NCI-H446 treated with DMSO at 0.1 percent for 48 hours (cell line): ENCODE data around the gene UBASH3A.
"Not testable (repeated sequence)": the region's sequence is repeated elsewhere in the genome, so short reads cannot be mapped to it uniquely, and the experiment has no call there.

Experiments used
- DNase-seq: peaks from one replicate; lab custom pipeline; 2025; lab: John Stamatoyannopoulos, UW

Gene UBASH3A

DNA sequence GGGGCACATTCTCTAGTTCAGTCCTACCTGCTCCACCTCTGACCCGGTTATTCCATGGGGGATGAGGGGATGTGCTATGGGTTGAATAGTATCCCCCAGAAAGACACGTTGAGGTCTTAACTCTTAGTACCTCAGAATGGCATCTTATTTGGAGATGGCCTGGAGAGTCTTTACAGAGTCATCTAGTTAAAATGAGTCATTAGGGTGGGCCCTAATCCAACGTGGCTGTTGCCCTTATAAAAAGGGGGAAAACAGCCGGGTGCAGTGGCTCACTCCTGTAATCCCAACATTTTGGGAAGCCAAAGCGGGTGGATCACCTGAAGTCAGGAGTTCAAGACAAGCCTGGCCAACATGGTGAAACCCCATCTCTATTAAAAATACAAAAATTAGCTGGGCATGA, 13.5 kb upstream of the UBASH3A start:
- DNase-seq = no peak

DNA sequence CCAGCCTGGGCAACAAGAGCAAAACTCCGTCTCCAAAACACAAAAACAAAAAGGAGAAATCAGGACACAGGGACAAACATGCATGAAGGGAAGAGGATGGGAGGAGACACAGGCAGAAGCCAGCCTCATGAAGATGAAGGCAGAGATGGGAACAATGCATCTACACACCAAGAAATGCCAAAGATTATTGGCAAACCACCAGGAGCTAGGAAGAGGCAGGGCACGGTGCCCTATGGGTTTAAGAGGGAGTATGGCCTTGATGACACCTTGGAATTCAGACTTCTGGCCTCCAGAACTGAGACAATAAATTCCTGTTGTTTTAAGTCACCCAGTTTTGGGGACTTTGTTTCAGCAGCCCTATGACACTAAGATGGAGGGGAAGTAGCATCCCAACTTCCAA, 13.0 kb upstream of the UBASH3A start:
- DNase-seq = no peak

DNA sequence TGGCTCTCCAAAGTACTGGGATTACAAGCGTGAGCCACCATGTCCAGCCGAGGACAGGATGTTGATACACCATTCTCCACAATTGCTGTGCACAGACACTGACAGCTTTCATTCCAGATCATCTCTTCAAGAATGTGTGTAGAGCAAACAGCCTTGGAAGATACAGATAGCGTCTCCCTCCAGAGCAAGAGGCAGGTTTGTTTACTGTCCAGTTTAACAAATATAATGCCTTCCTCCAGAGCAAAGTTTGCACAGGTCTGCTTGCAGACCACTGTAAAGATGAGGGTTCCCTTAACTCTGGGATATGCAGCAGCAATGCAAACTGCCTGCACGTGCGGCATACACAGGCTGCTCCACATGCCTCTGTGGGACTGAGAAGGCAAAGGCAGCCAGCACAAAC, 12.4 kb upstream of the UBASH3A start:
- no peak for DNase-seq

DNA sequence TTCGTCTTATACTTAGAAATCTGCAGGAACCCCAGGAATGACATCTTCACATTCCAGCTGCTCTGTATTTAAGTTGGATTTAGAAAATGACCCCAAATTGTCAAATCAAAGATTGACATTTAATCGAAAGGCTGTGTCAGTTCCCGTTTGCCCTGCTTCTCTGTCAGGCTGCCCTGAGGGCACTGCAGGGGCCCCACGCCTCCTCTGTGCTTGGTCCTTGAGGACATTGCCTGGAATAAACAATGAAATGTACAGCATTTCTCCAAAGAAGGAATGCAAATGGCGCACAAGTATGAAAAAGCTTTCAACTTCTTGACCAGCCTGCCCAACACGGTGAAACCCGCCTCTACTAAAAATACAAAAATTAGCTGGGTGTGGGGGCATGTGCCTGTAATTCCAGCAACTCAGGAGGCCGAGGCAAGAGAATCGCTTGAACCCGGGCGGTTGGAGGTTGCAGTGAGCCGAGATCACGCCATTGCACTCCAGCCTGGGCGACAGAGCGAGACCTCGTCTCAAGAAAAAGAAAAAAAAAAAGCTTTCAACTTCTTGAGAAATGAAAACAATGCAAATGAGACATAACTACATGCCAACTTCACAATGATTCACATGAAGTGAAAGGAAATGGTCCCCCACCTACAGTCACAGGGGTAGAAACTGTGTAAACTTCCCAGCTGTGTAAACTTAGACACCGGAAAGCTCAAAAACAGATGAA, 10.8 kb upstream of the UBASH3A start:
- no peak for DNase-seq

DNA sequence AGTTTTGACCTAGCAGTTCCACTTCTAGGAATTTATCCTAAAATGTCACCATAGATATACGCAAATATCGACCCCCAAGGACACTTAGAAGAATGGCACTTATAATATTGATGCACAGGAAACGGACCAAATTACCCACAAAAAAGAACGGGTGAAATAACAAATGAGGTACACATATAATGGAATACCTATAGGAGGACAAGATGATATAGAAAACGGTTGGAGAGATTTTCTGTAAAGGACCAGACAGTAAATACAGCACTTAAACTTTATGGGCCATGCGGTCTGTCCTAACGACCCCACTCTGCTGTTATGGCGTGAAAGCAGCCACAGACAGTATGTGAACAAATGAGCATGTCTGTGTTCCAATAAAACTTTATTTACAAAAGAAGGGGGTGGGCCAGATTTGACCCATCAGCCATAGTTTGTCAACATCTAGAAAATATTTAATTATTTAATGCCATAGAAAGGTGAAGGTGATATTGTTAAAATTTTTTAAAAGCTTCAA, 10.2 kb upstream of the UBASH3A start:
- DNase-seq = no peak

DNA sequence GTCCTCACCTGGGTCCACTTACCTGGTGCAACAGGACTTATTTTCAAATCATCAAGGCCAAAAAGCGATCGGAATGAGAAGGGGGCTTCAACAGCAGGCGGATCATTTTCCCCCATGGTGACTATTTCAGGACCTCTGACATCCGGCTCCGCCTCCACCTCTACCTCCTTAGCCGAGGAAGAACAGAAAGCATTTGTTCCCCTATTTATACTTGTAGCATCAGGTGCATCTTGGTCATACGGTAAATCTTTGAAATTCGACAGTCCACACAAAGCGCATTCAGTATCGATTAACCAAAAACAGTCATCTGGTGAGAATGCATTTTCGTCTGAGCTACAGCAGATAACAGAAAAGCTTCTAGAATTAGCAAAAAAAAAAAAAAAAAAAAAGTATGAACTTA, 8.4 kb upstream of the UBASH3A start:
- no peak for DNase-seq

DNA sequence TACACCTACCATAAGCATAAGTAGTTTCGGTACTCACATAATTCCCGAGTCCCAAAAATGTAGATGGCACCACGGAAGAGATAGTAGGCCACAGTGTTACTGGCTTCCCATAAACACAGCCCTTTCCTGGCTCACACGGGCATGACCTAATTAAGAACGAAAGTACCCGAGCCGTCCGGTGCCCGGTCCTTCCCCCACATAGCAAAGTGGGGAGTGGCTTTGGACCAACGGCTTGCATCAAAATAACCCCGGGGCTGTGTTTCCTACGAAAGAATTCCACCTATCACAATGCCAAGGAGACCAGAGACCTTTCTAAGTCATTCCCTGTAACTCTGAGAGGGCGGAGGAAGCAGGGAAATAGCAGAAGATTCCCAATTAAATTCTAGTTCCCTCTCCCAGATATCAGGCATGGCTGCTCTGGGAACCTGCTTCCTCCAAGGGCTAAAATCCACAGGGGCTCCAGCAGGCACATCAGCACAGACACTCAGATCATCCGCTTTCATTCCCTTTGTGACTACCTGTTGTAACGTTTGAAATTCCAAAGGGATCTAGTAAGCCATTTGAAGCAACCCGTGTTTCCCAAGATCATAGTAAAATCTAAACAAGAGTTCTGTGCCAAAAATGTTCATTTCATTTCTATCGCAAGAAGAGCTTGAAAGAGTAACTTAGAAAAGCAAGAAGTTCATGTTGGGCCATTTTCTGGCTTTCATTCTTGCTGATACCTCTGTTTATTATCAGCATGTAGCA, 7.6 kb upstream of the UBASH3A start, which contains the start of gene TMPRSS3:
TSS of gene TMPRSS3 (minus strand) at position 148 of the 747 bp plus-strand sequence. CDS start 635 bp downstream, outside the sequence.
- DNase-seq = no peak

DNA sequence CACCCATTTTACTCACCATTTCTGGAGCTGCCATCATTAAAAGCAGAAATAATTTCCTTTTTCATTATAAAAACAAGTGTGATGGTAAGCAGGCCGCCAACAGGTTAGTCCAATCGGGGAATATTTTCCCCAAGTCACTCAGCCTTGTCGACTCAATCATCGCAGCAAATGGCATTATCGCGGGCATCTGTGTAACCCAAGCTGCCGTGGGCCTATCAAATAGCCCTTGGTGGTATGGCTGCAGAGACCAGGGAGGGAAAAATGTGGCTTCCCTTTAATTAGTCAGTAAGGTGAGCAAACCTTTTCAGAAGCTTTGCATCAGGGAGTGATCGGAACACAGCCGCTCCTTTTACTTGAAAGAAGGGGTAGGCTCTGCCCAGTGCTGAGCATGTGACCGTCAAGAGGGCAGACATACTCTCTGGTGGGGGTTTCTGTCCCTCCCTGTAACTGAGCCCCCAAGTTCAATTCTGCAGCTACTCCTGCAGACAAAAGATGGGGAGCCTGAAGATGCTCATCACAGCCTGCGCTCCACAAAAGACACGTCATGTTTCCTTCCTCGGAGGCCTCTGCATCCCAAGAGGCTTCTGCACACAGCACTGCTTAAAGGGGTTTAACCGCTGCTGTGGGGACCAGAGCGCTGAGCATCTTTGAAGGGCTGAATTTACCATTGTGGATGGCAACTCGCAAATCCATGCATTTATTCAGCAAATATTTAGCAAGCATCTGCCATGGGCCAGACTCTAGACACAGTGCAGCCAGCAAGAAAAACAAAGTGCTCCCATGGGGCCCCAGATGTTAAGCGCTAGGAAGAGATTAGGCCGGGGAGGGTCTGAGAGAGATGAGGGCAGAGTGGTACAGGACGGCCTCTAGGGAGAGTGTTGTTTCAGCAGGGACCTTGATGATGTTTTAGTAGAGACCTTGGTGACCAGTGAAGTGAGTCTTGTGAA, 6.6 kb upstream of the UBASH3A start:
- DNase-seq = no peak

DNA sequence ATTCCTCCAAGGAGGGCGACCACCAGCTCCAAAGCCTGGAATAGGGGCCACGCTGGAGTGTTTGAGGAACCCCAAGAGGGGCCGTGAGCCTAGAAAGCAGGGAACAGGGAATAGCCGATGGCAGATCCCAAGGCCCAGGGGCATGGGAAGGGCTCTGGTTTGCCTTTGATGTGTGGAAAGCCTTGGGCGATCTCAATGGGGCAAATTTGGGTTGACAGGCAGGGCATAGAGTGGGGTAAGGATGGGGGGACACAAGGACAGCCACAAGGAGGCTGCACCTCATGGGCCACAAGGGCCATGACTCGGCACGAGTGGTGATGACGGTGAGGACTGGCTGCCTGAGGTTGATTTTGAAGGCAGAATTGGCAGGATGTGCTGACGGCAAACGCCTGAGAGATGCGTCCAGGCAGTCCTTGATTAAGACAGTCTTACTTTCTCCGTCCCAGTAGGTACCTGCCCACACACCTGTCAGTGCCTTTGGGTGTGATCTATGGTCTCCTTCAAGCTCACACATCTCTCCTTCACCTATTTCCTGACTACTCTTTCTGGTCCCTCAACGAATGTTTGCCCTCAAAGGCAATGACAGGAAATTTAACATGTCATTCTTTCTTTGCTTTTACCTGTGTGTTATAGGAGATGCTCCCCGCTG, 5.8 kb upstream of the UBASH3A start:
- no peak for DNase-seq

DNA sequence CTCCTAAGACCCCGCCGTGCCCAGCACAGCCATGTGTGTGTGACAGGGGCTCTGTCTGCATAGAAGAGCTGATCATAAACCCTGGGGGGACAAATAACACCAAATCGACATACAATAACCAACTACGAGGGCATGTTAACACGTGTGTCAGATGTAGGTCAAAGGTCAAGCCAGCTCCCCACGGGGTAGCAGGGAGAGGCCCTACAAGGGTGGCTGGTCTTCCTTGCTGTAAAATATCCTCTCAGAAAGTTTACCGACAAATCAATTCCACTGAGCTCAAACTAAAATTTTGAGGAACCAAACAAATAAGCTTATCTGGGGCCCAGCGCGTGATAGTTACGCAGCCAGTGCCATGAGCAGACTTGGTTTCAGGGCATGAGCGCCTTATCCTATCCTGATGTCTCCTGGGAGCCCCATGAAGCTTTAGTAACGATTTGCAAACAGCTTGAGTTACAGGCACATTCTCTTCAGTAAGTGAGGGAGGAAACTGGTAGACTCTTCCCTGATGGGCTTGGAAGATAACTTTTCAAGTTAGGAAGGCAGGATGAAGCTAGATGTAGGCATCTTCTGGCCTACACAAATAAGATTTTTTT, 5.2 kb upstream of the UBASH3A start:
- DNase-seq = no peak

DNA sequence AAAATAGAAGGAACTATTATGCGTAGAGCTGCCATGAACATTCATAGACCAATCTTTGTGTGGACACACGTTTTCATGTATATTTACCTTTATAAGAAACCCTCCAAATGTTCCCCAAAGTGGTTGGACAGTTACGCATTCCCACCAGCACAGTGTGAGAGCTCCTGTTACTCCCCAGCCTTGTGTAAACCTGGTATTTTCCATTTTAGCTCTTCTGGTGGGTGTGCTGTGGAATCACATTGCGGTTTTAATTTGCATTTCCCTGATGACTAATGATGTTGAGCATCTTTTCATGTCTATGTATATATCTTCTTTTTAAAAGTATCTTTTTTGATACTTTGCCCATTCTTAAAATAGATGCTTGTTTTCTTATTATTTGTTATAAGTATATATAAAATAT, 3.2 kb upstream of the UBASH3A start:
- DNase-seq = no peak

DNA sequence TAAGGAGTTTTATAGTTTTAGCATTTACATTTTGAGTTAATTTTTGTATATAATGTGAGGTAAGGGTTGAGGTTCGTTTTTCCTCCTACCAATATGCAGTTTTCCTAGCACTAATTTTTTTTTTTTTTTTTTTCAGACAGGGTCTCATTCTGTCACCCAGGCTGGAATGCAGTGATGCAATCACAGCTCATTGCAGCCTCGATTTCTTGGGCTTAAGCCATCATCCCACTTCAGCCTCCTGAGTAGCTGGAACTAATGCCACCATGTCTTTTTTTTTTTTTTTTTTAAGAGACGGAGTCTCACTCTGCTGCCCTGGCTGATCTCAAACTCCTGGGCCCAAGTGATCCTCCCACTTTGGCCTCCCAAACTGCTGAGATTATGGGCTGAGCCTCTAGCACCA, 2.5 kb upstream of the UBASH3A start:
- DNase-seq = no peak

DNA sequence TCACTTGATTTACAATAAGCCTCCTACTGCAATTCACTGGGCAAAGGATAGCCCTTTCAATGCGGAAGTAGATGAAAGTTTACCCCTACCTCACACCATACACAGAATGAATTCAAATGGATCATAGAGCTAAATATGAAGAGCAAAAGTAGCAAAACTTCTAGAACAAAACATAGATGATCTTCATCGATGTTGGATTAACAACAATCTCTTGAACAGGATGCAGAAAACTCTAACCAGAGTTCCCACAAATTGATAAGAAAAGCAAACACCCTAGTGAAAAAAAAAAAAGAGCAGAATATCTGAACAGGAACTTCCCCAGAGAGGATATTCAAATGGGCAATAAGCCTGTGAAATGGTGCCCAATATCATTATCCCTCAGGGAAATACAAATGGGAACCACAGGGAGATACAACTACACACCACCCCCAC, 1.9 kb upstream of the UBASH3A start:
- no peak for DNase-seq

DNA sequence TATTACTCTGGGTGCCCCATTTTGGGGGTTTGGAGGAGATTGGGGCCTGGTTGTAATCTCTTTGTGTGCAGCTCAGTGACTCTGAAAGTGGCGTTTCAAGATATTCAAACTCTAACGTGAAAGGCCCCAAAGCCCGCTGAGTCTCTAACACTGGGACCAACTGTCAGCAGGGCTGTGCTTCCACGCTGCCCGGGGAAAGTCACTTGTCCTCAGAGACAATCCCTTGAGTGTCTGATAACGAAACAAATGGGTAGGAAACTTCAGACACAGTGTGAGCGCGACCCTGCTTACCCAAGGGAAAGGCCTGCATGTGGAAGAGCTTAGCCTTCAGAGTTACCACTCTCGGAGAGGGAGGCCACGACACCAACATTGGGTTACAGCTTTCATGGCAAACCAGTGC, 837 bp downstream of the UBASH3A start:
- no peak for DNase-seq

DNA sequence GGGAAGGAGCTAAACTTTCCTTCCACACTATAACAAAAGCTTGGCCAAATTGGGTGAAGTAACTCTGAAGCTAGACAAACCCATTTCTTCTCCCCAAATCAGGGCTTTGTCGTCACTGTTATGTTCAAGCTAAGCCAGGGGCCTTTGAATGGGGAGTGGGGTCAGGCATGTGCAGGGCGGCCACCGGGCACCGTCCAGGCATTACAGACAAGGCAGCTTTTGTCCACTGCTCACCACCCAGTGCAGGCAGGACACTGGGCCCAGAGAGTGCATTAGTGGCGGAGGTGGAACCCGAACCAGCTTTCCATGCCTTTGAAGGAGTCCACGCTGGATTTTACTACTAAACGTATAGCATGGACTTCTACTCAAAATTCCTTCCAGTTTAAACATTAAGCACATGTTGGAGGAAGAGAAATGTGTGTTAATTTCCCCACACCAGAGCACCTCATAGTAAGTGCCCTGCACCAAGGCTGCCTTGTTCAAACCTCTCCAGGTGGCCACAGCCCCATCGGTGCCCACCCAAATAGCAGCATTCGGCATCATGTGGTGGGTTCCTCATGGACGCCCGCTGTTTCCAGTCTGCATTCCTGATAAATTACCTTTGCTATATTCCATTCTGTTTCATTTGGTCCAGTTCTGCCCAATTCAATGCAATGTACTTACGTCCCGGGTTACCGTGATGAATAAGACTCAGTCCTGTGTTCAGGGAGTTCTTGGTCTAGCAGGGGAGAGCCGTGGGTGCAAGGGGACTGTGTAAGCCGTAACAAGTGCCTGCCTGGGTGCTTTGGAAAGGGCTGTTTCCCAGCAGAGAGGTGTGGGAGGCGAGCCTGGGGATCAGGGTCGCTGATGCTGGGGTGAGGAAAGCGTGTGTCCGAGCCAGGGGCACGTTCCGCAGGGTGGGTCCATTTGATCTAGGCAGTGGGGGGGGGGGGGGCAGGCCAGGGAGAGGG, 1.6 kb downstream of the UBASH3A start:
- DNase-seq = no peak

DNA sequence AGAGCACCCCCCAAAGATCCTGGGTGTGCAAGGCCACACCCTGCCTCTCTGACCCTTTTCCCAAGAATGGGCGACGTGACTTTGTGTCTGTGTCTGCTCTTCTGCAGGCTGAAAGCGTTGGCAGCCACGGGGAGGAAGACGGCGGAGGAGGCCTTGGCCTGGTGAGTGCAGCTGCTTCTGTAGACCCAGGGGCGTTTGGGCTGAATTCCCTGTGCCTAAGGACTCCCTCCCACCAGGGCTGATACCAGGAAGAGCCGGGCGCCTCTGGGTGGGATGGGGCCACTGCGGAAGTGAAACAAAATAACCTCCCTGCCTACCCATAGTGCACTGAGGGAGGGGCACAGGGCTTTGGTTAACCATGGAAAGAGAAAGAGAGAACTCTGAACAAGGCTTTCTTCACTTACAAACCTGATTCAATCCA, 2.5 kb downstream of the UBASH3A start:
- no peak for DNase-seq

DNA sequence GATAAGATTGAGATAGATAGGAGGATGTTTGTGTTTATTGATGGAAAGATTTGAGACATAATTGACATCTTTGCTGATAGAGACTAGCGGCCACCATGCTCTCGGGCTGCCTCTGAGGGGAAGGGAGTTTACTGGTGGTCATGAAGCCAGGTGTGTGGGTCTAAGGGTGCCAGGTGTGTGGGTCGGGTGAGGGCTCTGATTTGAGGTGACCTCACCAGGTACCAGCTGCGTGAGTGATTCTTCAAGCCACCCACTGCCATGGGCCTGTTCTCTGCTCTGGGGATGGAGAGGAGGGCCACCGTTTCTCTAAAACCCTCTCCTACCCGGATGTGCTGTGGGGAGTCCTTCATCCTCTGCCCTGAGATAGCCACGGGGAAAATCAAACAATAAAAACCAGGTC, 3.2 kb downstream of the UBASH3A start:
- DNase-seq = no peak

DNA sequence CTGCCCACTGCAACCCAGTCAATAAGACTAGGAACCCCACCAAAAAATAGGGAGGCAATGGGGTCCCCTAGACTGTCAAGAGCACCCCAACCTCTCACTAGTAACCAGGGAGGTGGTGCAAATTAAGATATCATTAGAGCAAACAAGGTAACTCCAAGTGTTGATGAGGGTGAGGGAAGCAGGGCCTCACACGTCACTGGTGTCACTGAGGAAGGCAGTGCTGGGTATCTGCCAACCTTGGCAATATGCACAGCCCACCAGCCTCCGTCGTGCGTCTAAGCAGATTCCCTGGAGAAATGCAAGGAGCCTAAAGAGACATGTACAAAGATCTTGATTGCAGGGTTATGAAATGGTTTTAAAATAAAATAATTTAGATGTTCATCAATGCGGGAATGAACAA, 3.8 kb downstream of the UBASH3A start:
- no peak for DNase-seq

DNA sequence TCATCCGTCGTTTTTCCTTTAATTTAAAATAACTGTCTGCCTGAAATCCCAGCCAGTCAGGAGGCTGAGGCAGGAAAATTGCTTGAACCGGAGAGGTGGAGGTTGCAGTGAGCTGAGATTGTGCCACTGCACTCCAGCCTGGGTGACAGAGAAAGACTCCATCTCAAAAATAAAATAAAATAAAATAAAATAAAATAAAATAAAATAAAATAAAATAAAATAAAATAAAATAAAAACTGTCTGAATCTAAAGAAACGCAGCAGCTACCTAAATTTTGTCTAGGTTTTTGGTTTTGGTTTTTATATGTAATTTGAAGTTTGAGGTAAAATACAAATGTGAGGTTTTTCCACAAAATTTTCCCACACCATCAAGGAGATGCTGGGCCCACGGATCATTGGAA, 5.0 kb downstream of the UBASH3A start:
- DNase-seq = not testable (repeated sequence)

DNA sequence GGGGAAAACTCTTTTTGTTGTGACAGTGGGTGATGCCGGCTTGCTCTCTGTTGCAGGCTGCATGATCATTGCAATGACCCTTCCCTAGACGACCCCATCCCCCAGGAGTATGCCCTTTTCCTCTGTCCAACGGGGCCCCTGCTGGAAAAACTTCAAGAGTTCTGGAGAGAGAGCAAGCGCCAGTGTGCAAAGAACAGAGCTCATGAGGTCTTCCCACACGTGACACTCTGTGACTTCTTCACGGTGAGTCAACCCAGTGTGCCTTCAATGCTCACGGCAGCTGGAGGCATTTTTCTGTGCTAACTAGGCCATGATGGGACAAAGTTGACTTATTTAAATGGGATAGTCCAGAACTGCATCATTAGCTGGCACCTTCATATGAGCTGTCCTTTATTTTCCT, 5.7 kb downstream of the UBASH3A start:
- DNase-seq = no peak
